HG03571 (cell line): ENCODE measurements around the gene MGP.

Experiments used
- ATAC-seq: cut with Tn5 transposase; IDR thresholded peaks from one replicate; pipeline ENCODE4 v1.9.1; 2021; ENCODE audit not compliant: unreplicated experiment

The MGP gene

DNA sequence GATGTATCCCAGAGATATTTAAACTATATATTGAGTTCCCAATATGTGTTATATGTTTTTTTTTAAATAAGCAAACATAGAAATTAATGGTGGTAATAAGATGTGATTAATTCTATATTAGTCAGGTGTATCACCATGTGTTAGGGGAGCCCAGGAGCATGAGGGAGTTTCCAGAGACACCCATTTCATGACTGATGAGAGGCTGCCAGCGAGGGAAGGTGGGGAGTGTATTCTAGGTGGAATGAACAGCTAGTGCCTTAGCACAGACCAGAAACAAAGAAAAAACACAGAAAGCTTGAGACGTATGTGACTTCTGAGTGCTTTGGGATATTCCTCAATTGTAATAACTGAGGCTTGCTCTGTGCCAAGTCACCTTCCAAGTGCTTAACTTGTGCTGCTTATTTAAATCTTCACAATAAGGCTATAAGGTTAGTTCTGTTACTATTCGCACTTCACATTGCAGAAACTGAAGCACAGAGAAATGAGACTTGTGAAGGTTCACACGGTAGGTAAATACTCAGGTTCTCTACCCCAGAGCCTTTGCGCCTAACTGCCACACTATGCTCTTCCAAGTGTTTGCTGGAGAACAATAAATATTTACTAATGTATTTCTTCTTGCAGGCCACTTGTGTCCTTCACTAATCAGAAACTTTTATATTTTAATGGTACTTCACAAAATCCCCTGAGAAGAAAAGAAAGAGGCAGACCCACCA lies 17.9 kb upstream of the MGP start:
- no peak for ATAC-seq

DNA sequence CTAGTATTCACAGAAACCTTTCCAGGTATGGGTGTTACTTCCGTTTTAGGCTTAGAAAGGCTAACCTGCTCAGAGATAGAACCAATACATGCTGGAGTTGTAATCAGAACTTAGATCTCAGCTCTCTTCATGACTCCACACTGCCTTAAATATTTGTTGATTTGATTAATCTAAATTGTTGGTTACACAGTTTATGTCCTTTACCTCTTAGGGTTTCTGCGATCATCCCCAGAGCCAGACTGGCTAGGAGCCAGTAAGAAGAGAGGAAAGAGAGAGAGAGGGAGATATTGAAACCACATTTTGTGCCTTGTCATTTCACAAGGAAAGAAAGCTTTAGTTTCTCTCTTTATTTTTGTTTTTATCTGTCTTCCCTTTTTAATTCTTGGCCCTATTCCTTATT lies 16.8 kb upstream of the MGP start:
- ATAC-seq = no peak

- no peak for ATAC-seq
These were observed 15.5 kb upstream of the MGP start for GRCh38 chr12:14901228-14901562.

GRCh38 chr12:14900521-14901227 lies 15.0 kb upstream of the MGP start:
- ATAC-seq = no peak

DNA sequence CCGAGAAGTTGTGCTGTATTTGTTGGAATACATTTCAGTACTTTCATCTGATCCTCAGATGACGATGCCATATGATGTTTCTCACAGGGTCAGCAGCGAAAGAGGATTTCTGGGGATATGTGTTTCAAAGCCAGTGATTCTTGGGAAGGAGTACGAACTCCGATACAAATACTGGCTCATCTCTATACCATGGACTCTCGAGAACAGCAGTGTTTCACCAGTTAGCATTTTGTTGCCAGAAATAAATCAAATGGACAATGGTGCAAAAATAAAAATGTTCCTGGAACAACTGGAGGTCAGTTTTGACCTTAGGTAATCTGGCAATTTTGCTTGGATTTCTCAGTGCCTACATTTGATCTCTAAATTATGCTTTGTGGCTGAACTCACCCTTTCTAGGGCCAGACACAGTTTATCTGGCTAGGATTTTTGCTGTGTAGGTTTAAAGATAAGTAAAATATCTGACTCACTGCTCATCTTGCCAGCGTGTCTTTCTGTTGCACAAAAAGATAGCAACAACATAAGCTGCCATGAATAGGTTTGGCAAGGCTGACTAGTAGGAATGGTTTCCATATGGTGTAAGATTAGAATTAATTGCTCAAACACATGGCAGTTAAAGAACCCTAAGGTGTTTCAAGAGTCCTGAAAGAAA lies 11.0 kb upstream of the MGP start:
- no peak for ATAC-seq

- ATAC-seq = no peak
These were observed 8.0 kb upstream of the MGP start for GRCh38 chr12:14893506-14894250.

DNA sequence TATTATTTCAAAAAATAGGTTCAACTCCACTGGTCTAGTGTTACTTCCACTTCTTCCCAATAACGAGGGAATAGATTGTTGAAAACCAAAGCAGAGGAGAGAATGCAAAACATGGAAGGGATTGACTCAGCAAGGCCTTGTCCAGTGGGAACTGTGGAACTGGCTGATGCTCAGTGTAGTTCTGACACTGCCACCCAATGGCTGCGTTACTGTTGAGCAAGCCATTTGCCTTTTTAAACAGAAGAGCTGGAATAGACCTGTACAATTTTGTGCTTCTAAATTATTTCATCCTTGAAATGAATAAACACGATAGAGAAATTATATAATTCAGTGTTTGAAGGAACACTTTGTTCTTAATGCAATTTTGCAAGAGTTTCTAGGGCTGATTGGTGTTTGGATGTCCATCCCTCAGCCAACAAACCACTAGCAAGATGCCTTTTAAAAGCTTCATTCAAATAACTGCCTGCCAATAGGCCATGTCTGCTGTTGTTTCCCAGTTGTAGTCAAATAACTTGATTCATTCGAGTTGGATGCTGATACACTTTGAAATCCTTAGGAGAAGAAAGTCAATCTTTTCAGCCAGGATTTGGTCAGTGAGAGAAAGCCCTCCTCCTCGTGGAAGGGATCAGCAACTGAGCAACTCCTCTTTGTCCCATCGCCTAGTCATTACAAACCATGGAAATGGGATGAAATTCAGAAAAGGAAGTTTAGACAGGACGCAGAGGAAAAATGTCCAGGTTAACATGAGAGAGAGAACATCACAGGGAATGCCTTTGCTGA lies 7.3 kb upstream of the MGP start:
- no peak for ATAC-seq

- ATAC-seq = no peak
These were observed 5.0 kb upstream of the MGP start for GRCh38 chr12:14890701-14891100.

DNA sequence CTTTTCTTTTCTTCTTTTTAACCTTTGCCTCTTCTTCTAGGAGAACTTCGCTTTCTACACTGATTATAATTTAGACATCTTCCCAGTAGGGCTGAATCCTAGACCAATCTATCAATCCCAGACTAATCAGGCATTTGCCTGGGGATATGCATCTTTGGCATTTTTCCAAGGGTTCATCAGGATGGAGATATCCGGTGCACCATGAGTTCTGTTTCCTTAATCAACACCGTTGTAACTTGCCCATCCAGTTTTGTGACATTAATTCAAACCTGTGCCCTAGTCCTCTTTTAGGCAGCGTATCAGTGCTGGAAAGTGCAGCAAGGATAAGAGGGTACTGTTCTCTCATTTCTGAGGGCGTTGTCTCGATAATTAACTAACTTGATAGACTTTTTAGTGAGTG lies 617 bp upstream of the MGP start:
- no peak for ATAC-seq

DNA sequence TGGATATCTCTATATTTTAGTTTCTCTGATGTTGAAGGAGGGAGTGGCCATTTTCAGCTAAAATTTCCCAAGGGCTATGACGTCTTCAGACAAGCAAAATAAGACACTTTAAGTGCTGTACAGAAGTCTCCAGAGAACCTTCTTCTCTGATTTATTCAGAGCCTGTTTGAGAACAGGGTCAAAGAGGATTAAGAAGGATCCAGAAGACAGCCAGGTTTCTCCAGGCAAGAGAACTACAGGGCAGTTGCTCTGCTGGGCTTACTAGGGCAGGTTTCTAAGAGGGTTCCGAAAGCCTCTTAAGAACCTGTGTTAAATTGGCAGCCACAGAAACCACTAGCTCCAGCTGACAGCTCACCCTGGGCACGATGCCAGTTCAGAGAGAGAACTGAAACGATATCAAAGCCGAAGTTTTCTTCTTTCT lies 1.2 kb downstream of the MGP start:
- peak; percentile 97 for ATAC-seq

GRCh38 chr12:14883686-14884085 lies 2.0 kb downstream of the MGP start:
- no peak for ATAC-seq

DNA sequence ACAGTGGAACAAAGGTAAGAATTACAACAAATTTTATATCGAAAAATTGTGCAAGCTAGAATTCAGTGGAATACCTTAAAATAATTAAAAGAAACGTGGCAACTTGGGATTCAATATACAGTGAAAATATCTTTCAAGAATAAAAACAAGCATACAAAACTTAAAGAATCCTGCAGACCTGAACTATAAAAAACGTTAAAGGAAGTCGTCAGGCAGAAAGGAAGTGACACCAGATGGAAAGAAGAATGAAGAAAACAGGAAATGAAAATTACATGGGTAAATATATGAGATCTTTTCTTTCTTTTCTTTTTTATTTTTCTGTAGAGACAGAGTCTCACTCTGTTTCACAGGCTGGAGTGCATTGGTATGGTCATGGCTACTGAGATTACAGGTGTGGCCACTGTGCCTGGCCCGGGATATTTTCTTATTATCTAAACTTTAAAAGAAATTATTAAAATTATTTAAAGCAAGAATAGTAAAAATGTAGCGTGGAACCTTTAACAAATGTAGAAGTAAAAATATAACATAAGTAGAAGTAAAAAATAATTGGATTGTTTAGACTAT lies 4.7 kb downstream of the MGP start:
- ATAC-seq = no peak

GRCh38 chr12:14879222-14879933 lies 6.3 kb downstream of the MGP start:
- no peak for ATAC-seq

DNA sequence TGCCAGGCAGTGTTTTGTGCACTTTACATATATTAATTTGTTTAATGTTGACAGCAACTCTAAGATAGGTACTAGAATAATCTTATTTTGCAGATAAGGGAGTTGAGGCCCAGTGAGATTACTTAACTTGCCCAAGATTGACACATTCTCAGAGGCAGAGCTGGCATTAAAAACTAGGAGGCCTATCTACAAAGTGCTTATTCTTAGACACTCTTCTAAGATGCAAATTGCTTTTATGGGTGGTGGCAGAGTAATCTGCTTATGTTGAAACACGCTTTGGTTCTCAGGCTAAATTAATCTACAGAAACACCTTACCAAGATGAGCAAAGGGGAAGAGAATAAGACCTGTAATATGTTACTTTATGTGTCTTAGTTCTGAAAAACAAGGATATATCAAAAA lies 7.2 kb downstream of the MGP start:
- ATAC-seq = no peak

GRCh38 chr12:14876833-14877232 lies 8.8 kb downstream of the MGP start:
- ATAC-seq = no peak

DNA sequence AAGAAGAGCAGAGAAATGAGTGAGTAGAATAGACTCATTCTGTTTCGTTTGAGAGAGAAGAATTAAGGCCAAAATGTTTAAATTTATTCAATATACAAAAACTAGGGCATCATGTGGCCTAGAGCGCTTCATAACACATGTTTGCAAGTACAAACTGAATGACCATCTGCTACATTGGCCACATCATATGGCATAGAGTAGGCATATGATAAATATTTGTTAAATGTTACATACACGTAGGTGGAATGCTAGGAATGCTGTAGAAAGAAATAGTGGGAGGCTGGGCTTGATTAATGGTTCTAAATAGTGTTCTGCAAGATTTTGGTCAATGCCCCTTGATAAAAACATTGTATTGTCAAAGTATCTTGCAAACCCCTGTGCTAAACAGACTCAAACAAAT lies 10.8 kb downstream of the MGP start:
- no peak for ATAC-seq

- no peak for ATAC-seq
These were observed 12.0 kb downstream of the MGP start for GRCh38 chr12:14873440-14874185.

DNA sequence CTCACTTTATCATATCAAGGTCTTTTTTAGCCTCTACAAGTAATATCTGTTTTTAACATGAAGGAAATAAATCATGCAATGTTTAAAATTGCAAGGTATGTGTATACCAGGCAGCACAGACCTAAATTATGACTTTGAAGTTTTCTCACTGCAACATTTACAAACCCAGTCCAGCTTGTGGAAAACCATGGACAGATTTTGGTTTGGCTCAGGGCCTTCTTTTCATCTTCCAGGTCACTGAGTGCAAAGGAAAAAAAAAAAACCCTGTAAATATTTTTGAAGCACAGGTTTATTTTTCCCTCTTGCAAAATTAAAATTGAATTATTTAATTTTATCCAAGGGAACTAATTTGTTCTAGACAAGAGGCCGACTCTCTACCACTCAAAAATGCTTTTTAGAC lies 13.8 kb downstream of the MGP start:
- no peak for ATAC-seq

GRCh38 chr12:14871247-14871646 lies 14.4 kb downstream of the MGP start:
- no peak for ATAC-seq
